ENCODE results near the gene SLC7A6.

DNA sequence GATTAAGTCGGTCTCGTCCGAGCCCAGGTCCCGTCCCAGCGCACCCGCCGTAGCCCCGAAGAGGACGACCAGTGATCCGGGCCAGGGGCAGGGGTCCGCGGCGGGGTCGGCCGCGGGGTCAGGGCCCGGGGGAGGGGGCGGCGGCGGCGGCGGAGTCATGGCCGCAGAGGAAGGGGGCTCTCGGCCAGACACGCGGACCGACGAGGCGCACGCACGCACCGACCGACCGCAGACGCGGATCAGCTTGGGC is 28.5 kb upstream of the SLC7A6 start, which contains the start of gene ESRP2:
- TF ChIP-seq, protein P1, sequence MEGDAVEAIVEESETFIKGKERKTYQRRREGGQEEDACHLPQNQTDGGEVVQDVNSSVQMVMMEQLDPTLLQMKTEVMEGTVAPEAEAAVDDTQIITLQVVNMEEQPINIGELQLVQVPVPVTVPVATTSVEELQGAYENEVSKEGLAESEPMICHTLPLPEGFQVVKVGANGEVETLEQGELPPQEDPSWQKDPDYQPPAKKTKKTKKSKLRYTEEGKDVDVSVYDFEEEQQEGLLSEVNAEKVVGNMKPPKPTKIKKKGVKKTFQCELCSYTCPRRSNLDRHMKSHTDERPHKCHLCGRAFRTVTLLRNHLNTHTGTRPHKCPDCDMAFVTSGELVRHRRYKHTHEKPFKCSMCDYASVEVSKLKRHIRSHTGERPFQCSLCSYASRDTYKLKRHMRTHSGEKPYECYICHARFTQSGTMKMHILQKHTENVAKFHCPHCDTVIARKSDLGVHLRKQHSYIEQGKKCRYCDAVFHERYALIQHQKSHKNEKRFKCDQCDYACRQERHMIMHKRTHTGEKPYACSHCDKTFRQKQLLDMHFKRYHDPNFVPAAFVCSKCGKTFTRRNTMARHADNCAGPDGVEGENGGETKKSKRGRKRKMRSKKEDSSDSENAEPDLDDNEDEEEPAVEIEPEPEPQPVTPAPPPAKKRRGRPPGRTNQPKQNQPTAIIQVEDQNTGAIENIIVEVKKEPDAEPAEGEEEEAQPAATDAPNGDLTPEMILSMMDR (IDR thresholded peaks at IDR 0.05; ENCODE audit: poor library complexity), result no peak
- TF ChIP-seq EZH2phosphoT487 (IDR thresholded peaks at IDR 0.05; ENCODE audit: low read depth, severe bottlenecking, unreplicated experiment) (no peak), EZH2 (IDR thresholded peaks at IDR 0.05; ENCODE audit: borderline replicate concordance) (no peak)
